ENCODE results near the gene CLGN. TPM values are rescaled to one million over a fixed set of nuclear protein-coding genes. Genes with fewer than 3 reads are reported as not detected.

The CLGN gene
- total RNA-seq, 1 experiment from 2014 or later = 2.9 TPM

GRCh38 chr4:140400111-140400510, 27.3 kb downstream of the CLGN start:
- Mint-ChIP-seq H3K9me3 (ENCODE audit: low read depth, unreplicated experiment) (no peaks in the 10 kb centered on the region), H3K36me3 (ENCODE audit: insufficient read depth, unreplicated experiment) (no peaks in the 10 kb centered on the region), H3K4me1 (ENCODE audit: low read depth, unreplicated experiment) (no peaks in the 10 kb centered on the region), H3K27me3 (ENCODE audit: unreplicated experiment) (no peaks in the 10 kb centered on the region), H3K4me3 (ENCODE audit: low read depth, unreplicated experiment) (no peak overlapping the region), H3K27ac (ENCODE audit: unreplicated experiment) (no peak overlapping the region)
- TF ChIP-seq, protein P1, sequence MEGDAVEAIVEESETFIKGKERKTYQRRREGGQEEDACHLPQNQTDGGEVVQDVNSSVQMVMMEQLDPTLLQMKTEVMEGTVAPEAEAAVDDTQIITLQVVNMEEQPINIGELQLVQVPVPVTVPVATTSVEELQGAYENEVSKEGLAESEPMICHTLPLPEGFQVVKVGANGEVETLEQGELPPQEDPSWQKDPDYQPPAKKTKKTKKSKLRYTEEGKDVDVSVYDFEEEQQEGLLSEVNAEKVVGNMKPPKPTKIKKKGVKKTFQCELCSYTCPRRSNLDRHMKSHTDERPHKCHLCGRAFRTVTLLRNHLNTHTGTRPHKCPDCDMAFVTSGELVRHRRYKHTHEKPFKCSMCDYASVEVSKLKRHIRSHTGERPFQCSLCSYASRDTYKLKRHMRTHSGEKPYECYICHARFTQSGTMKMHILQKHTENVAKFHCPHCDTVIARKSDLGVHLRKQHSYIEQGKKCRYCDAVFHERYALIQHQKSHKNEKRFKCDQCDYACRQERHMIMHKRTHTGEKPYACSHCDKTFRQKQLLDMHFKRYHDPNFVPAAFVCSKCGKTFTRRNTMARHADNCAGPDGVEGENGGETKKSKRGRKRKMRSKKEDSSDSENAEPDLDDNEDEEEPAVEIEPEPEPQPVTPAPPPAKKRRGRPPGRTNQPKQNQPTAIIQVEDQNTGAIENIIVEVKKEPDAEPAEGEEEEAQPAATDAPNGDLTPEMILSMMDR (IDR thresholded peaks at IDR 0.05; ENCODE audit: unreplicated experiment) = no peak
- no peak for DNase-seq
- no TSS peak for BruUV-seq (replicated peaks)
- intact Hi-C loops (cut with micrococcal nuclease; ENCODE audit: unreplicated experiment) = no loop called here
- CTCF ChIA-PET = interaction anchor here (1.2 kb wide), 1 partner anchor 11 kb away, joined by 3 read pairs; no protein-coding TSS in a partner anchor

- Mint-ChIP-seq H3K4me1 (ENCODE audit: low read depth, unreplicated experiment) (no peaks in the 10 kb centered on the region), H3K36me3 (ENCODE audit: insufficient read depth, unreplicated experiment) (no peaks in the 10 kb centered on the region), H3K27me3 (ENCODE audit: unreplicated experiment) (no peaks in the 10 kb centered on the region), H3K27ac (ENCODE audit: unreplicated experiment) (no peak overlapping the region), H3K4me3 (ENCODE audit: low read depth, unreplicated experiment) (no peak overlapping the region), H3K9me3 (ENCODE audit: low read depth, unreplicated experiment) (no peaks in the 10 kb centered on the region)
- no peak for DNase-seq
- no TSS peak for BruUV-seq (replicated peaks)
- TF ChIP-seq, protein P1 (IDR thresholded peaks at IDR 0.05; ENCODE audit: unreplicated experiment) = no peak
- intact Hi-C loops (cut with micrococcal nuclease; ENCODE audit: unreplicated experiment) = no loop called here
- CTCF ChIA-PET = no interaction called here
Measured at GRCh38 chr4:140395668-140396067, 31.8 kb downstream of the CLGN start.

DNA sequence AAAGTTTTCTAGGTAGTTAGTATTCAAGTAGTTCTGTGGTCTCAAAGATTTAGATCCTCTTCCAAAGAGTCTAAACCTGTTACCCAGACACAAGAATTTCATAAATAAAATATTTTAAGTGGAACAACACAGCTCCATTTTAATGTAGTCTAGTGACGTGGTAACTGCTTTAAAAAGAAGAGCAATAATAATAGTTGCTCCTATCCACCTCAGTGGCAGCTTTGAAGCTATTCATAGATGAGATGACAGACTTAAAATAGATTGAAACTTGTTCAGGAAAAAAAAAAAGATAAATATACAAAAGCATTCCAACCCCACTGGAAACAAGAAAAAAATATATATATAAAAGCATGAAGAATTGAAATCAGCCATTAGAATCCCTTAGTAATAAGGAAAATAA, 39.4 kb downstream of the CLGN start:
- no peaks in the 10 kb centered on the region for H3K27me3 Mint-ChIP-seq (ENCODE audit: unreplicated experiment)
- H3K36me3 Mint-ChIP-seq (ENCODE audit: insufficient read depth, unreplicated experiment) = no peaks in the 10 kb centered on the region
- intact Hi-C loops (cut with micrococcal nuclease; ENCODE audit: unreplicated experiment) = no loop called here
- TF ChIP-seq, protein P1 (IDR thresholded peaks at IDR 0.05; ENCODE audit: unreplicated experiment) = no peak
- CTCF ChIA-PET = no interaction called here
- no peaks in the 10 kb centered on the region for H3K4me1 Mint-ChIP-seq (ENCODE audit: low read depth, unreplicated experiment)
- no peaks in the 10 kb centered on the region for H3K9me3 Mint-ChIP-seq (ENCODE audit: low read depth, unreplicated experiment)
- no peak for DNase-seq
- H3K4me3 Mint-ChIP-seq (ENCODE audit: low read depth, unreplicated experiment) = no peak overlapping the region
- no TSS peak for BruUV-seq (replicated peaks)
- no peak overlapping the region for H3K27ac Mint-ChIP-seq (ENCODE audit: unreplicated experiment)

DNA sequence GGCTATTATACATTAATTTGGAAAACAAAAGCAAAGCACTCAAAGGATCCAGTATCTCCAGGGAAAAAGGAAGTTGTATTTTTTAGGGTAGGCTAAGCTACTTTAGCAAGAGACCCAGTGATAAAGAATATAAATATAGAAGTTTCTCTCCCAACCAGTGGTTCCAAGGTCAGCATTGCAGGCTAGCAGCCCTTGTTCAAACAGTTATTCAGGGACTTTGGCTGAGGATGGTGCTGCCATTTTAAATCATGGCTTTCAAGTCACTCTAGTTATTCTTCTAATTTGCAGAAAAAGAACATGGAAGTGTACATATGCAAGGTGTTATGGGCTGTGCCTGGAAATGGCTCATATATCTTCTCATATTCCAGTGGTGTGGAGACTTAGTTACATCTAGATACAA, 44.7 kb downstream of the CLGN start:
- CTCF ChIA-PET = no interaction called here
- Mint-ChIP-seq H3K36me3 (ENCODE audit: insufficient read depth, unreplicated experiment) (peaks cover 4% of the 10 kb centered on the region), H3K27me3 (ENCODE audit: unreplicated experiment) (no peaks in the 10 kb centered on the region), H3K4me3 (ENCODE audit: low read depth, unreplicated experiment) (no peak overlapping the region), H3K27ac (ENCODE audit: unreplicated experiment) (no peak overlapping the region), H3K9me3 (ENCODE audit: low read depth, unreplicated experiment) (no peaks in the 10 kb centered on the region), H3K4me1 (ENCODE audit: low read depth, unreplicated experiment) (no peaks in the 10 kb centered on the region)
- intact Hi-C loops (cut with micrococcal nuclease; ENCODE audit: unreplicated experiment) = no loop called here
- no peak for DNase-seq
- BruUV-seq (replicated peaks) = no TSS peak
- TF ChIP-seq, protein P1 (IDR thresholded peaks at IDR 0.05; ENCODE audit: unreplicated experiment) = no peak

Data from Calu3 (cell line).